Measurements from ENCODE around the gene MOGAT3. TPM values are rescaled to one million over a fixed set of nuclear protein-coding genes. Genes with fewer than 3 reads are reported as not detected.

MOGAT3 gene
- total RNA-seq, 4 donors from 2014 or later: 0.17 TPM; not detected in 3

GRCh38 chr7:101169838-101170551 is 30.8 kb downstream of the MOGAT3 start:
- WGBS: 0% methylated on average over 18 of the region's 33 CpGs

GRCh38 chr7:101169110-101169837 is 31.6 kb downstream of the MOGAT3 start:
- Histone ChIP-seq H3K27me3 (peaks cover 27 to 100% (median 99%) of the 10 kb centered on the region in 4 donors), H3K36me3 (no peaks in the 10 kb centered on the region), H3K27ac (replicated peaks in 1 of 4) (no peak overlapping the region), H3K4me3 (no peak overlapping the region), H3K9me3 (no peaks in the 10 kb centered on the region), H3K4me1 (peaks cover 53 to 69% (median 57%) of the 10 kb centered on the region in 4 donors)
- intact Hi-C loops (cut with DNase I): loop anchor here (1.0 kb wide), 1 partner anchor 25 kb away; no protein-coding TSS in a partner anchor
- 2% methylated on average over 9 of the region's 18 CpGs for WGBS
- TF ChIP-seq EP300 (IDR thresholded peaks at IDR 0.05) (no peak), POLR2A (IDR thresholded peaks at IDR 0.05; ENCODE audit: low read depth) (no peak)
- no peak for DNase-seq (ENCODE audit: extremely low spot score)

More at GRCh38 chr7:101169838-101170551, 30.8 kb downstream of the MOGAT3 start:
- intact Hi-C loops (cut with DNase I): loop anchor here (1.0 kb wide), 1 partner anchor 26 kb away; no protein-coding TSS in a partner anchor
- no peak for DNase-seq (ENCODE audit: extremely low spot score)
- TF ChIP-seq CTCF (IDR thresholded peaks at IDR 0.05) (peak; percentile 73 to 93 (median 75)), EP300 (IDR thresholded peaks at IDR 0.05) (no peak), POLR2A (IDR thresholded peaks at IDR 0.05; ENCODE audit: low read depth) (no peak), POLR2AphosphoS5 (IDR thresholded peaks at IDR 0.05) (peak in 1 of 2 donors; percentile 12)
- Histone ChIP-seq H3K36me3 (no peaks in the 10 kb centered on the region), H3K27ac (replicated peaks in 1 of 4) (no peak overlapping the region), H3K4me3 (no peak overlapping the region), H3K4me1 (peaks cover 48 to 66% (median 53%) of the 10 kb centered on the region in 4 donors), H3K9me3 (no peaks in the 10 kb centered on the region), H3K27me3 (peaks cover 25 to 100% (median 99%) of the 10 kb centered on the region in 4 donors)

- intact Hi-C loops (cut with DNase I): loop anchor here (1.0 kb wide), 1 partner anchor 24 kb away; no protein-coding TSS in a partner anchor
- no peaks in the 10 kb centered on the region for H3K36me3 ChIP-seq
- H3K27ac ChIP-seq (replicated peaks in 1 of 4): no peak overlapping the region
- TF ChIP-seq POLR2A (IDR thresholded peaks at IDR 0.05; ENCODE audit: low read depth) (no peak), EP300 (IDR thresholded peaks at IDR 0.05) (no peak)
- no peaks in the 10 kb centered on the region for H3K9me3 ChIP-seq
- H3K4me3 ChIP-seq: no peak overlapping the region
- H3K4me1 ChIP-seq: peaks cover 53 to 69% (median 58%) of the 10 kb centered on the region in 4 donors
- peaks cover 34 to 100% (median 99%) of the 10 kb centered on the region in 4 donors for H3K27me3 ChIP-seq
- WGBS: 7% methylated on average over 6 of the region's 6 CpGs
- no peak for DNase-seq (ENCODE audit: extremely low spot score)
These were observed 32.3 kb downstream of the MOGAT3 start for GRCh38 chr7:101168412-101169049.

- no peak overlapping the region for H3K27ac ChIP-seq (replicated peaks in 1 of 4)
- TF ChIP-seq POLR2A (IDR thresholded peaks at IDR 0.05; ENCODE audit: low read depth): no peak
- no peak for TF ChIP-seq CTCF (IDR thresholded peaks at IDR 0.05)
- TF ChIP-seq POLR2AphosphoS5 (IDR thresholded peaks at IDR 0.05): no peak
- no peak for TF ChIP-seq EP300 (IDR thresholded peaks at IDR 0.05)
- intact Hi-C loops (cut with DNase I): no loop called here
- peaks cover 29 to 100% (median 98%) of the 10 kb centered on the region in 4 donors for H3K27me3 ChIP-seq
- H3K4me1 ChIP-seq: peaks cover 53 to 69% (median 58%) of the 10 kb centered on the region in 4 donors
- no peak for DNase-seq (ENCODE audit: extremely low spot score)
- H3K4me3 ChIP-seq: no peak overlapping the region
- WGBS: 3% methylated on average over 12 of the region's 12 CpGs
- H3K9me3 ChIP-seq: no peaks in the 10 kb centered on the region
- no peaks in the 10 kb centered on the region for H3K36me3 ChIP-seq
These were observed 33.0 kb downstream of the MOGAT3 start for GRCh38 chr7:101167645-101168411.
